UCSD-AML1 (cell line): ENCODE data around the gene DCHS2.

ENCODE experiments used
- DNase-seq: peaks from one replicate; lab custom pipeline; 2025; ENCODE audit not compliant: unreplicated experiment; lab: John Stamatoyannopoulos, UW

Gene DCHS2

DNA sequence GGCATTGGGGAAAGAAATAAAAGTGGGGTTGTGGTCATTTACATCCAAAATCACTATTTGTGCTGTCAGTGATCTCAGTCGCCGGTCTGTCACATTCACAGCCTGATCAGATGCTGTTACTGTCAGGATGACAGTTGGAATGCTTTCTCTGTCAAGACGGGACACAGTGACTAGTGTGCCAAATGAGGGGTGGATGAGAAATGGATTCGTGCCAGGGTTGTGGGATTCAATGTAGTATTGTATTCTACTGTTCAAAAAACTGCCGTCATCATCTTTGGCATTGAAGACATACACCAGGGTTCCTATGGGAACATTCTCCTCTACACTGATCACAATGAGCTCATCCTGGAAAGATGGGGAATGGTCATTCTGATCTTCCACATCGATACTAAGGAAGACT lies 171.1 kb downstream of the DCHS2 start:
- no peak for DNase-seq

DNA sequence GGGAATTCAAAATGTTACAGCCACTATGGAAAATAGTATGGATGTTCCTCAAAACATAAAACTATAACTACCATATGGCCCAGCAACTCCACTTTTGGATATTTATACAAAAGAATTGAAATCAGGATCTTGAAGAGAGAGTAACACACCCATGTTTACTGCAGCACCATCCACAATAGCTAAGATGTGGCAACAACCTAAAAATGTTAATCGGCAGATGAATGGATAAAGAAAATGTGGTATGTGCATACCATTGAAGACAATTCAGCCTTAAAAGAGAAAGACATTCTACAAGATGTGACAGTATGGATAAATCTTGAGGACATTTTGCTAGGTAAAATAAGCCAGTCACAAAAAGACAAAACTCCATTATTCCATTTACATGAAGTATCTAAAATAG lies 171.9 kb downstream of the DCHS2 start:
- no peak for DNase-seq

GRCh38 chr4:154317201-154317999 lies 174.2 kb downstream of the DCHS2 start:
- no peak for DNase-seq

GRCh38 chr4:154315741-154316140 lies 175.9 kb downstream of the DCHS2 start:
- DNase-seq = no peak

DNA sequence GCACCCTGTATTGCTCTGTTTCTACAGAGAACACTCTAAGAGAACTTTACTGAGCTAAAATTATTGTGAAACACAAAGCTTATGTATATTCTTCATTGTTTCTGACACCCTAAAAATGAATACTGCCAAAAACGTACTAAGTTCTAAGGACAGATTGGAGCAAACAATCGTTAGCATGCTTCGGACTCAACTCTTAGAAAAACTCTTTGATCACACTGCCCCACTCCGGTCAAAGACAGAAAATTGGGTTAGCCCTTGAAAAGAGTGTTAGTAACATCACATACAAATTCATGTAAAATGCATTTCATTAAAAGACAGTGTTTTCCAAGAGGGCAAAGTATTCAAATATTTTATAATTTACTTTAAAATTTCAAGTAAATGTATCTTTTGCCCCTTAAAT lies 177.4 kb downstream of the DCHS2 start:
- DNase-seq = no peak

DNA sequence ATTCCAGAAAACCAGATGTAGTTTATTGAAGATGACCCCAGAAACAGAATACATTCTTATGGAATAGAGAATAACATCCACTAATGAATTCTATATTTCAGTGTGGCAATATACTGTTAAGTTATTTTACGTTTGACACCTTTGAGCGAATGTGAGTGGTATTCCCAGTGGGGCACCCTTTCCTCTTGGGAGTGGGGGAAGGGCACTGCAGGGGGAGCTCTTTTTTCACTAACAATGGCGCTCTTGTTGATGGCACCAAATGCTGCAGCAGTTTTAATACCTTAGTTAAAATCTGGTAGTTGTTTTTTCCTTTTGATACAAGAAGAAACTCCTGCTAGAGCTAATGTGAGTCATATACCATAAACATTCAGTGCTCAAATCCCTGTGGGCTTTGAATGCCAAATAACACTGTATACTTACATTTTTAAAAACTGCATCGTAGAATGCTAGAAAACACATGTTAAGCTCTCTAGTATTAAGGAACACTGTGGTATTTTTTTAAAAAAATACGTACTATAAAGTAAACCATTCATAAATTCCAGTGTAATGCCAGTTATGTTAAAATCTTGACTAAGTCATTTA lies 178.5 kb downstream of the DCHS2 start:
- DNase-seq = no peak

- no peak for DNase-seq
These were observed 179.4 kb downstream of the DCHS2 start for GRCh38 chr4:154312246-154312645.

DNA sequence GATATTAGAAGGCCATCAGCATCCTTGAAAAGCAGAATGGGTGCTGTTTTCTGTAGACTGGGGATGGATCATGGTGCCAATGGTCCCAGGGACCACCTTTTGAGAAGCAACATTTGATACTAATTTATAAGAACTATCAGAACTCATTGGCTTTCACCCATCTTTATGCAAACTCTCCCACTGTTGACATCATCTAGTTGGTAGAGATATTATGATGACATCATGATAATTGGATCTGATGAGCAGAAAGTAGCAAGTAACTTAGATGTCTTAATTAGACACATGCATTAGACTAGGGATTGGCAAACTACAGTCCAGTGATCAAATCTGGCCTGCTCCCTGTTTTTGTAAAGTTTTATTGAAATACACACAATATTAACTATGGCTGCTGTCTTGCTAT lies 181.0 kb downstream of the DCHS2 start:
- no peak for DNase-seq

GRCh38 chr4:154308207-154308606 lies 183.4 kb downstream of the DCHS2 start:
- DNase-seq = no peak

- DNase-seq = no peak
These were observed 184.1 kb downstream of the DCHS2 start for GRCh38 chr4:154307451-154307850.

DNA sequence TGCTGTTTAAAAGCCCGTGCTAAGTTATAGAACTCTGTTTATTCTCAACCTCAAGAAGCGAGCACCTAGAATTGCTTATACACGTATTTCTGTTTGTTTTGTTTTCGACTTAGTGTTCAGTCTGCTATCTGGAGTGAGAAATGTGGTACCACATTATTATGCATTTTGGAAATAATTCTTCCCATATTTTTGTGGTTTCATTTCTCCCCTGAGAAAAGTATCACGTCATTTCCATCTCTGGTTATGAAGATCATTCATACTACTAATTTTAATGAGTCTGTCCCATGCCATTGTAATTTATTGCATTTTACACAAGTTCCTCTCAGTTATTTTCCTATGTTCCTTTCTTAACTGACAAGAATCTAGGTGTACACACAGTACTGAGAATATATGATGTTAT lies 186.0 kb downstream of the DCHS2 start:
- no peak for DNase-seq

- no peak for DNase-seq
These were observed 186.9 kb downstream of the DCHS2 start for GRCh38 chr4:154304679-154305078.

DNA sequence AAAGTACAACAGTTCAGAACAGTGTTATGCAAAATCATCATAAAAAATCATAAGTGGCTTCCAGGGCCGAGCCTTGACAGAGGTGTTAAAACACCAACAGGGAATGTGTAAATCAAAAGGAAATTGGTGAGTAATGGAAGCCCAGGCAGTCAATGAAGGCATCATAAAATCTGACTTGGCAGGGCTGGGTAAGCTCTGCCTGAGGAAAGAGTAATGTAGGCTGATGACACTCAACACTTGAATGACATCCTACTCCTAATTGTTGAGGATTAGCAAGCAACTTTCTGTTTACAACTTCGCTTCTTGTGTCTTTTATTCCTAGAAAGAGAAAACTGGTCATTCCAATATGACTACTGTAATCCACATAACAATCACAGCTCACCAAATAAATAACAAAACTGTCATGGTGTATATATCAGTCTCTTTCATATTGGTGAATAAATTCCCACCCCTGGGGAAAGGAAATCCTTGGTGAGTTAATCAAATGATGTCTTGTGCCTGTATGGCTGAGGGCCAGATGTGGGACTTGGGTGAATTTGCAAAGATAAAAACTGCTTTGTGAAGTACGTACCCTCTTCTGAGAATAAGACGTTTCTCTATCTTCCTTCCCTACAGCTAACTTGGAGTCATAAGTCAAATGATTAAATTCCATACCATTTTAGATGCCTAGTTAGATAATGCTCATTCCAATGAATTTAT lies 196.8 kb downstream of the DCHS2 start:
- no peak for DNase-seq

DNA sequence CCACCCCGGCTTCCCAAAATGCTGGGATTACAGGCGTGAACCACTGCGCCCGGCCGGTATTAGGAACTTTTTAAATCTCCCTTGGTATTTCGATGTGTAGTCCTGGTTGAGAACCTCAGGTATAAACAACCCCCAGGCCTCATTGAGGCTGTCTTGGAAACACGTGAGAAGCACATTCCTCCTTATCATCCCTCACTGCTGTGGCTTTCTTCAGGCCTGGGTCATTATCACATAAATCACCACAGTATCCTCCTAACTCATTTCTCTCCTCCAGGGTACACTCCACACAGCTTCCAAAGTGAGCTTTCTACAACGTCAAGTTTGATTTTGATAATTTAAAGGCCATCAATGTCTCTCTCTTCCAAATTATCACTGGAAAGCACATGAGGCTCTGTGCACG lies 198.2 kb downstream of the DCHS2 start:
- DNase-seq = no peak

- DNase-seq = no peak
These were observed 199.0 kb downstream of the DCHS2 start for GRCh38 chr4:154292589-154292988.

DNA sequence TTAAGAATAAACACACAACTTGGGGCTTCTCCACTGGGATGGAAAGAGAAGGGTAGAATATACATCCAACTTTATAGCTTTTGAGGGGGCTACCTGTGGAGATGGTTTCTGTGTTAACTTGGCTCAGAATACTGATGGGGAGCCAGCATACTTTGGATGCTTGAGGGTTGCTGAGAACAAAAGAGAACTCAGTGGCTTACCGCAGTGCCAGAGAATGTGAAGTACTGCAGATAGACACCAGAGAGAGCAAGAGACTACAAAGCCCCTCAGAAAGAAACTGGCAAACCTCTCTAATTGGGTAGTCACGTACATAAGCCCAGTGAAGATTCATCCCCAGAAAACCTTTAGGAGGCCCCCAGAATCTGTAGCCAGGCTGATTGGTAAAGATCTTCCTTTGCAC lies 214.4 kb downstream of the DCHS2 start:
- no peak for DNase-seq

DNA sequence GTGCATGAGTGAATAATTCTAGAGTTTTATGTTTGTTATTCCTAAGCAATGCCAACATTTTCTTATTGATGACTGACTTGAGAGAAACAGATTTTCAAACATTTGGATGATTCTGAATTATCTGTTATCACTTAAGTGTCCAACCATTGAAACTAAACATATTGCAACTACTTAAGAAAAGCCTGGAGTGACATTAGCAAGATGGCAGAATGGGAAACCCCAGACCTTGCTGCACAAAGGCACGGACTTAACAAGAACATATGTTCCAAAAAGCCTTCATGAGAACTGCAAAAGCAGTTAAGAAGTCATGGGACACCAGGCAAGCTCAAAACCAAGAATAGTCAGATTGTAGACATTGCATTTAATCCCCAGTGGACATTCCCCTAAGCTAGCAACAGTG lies 215.1 kb downstream of the DCHS2 start:
- DNase-seq = no peak

- no peak for DNase-seq
These were observed 236.6 kb downstream of the DCHS2 start for GRCh38 chr4:154254999-154255398.

- DNase-seq = no peak
These were observed 257.0 kb downstream of the DCHS2 start for GRCh38 chr4:154234576-154234975.

GRCh38 chr4:154231806-154232478 lies 259.7 kb downstream of the DCHS2 start:
- DNase-seq = no peak

- no peak for DNase-seq
These were observed 260.9 kb downstream of the DCHS2 start for GRCh38 chr4:154230723-154231122.

GRCh38 chr4:154230091-154230490 lies 261.5 kb downstream of the DCHS2 start:
- no peak for DNase-seq
